Psoas muscle (tissue), 8 donors: Measurements from ENCODE around the gene RFX2. TPM values are rescaled to one million over a fixed set of nuclear protein-coding genes. Genes with fewer than 3 reads are reported as not detected.

ENCODE experiments used
- ATAC-seq, 4 donors: fragments of 200-7000 bp; cut with Tn5 transposase; one replicate each; pipeline ENCODE4 v1.9.1; 2020; ENCODE audit warnings: moderate library complexity in 3 of 4, mild to moderate bottlenecking in 2 of 4
- DNase-seq, 2 donors: peaks; one replicate each; pipeline ENCODE4 v3.0.0-alpha.2; 2020
- H3K27ac ChIP-seq: fragments of 200-600 bp; one replicate; pipeline ENCODE4 v1.8.0; 2022
- H3K27me3 ChIP-seq, 3 donors: fragments of 200-600 bp in 1 of 3; one replicate each; pipeline versions ENCODE4 v1.6.1 to v1.8.0; 2013 to 2022; ENCODE audit warnings: low read length in 2 of 3, mild to moderate bottlenecking in 2 of 3, moderate library complexity in 1 of 3; ENCODE audit not compliant: insufficient read depth in 3 of 3
- H3K36me3 ChIP-seq, 2 donors: fragments of 200-600 bp in 1 of 2; one replicate each; pipeline versions ENCODE4 v1.6.1 to v1.8.0; 2013 to 2022; ENCODE audit warnings: low read depth in 1 of 2, mild to moderate bottlenecking in 1 of 2, moderate library complexity in 1 of 2; ENCODE audit not compliant: insufficient read depth in 1 of 2
- H3K4me1 ChIP-seq: fragments of 200-600 bp; one replicate; pipeline ENCODE4 v1.8.0; 2022
- H3K4me3 ChIP-seq: fragments of 200-600 bp; one replicate; pipeline ENCODE4 v1.8.0; 2022; ENCODE audit warnings: mild to moderate bottlenecking
- H3K9me3 ChIP-seq: fragments of 200-600 bp; one replicate; pipeline ENCODE4 v1.8.0; 2022
- CTCF ChIP-seq: fragments of 200-600 bp; IDR thresholded peaks from one replicate; pipeline ENCODE4 v1.8.0; 2022; ENCODE audit warnings: antibody characterized with exemption
- WGBS, 3 donors: extraction: QIAGEN DNeasy Blood & Tissue Kit; methylation state at CpG; one replicate each; pipeline versions ENCODE4 v1.1.6 to v1.1.7; 2013; 5-methylcytosine and 5-hydroxymethylcytosine counted together
- intact Hi-C, 2 donors: fragments of 100-400 bp; cut with DNase I; formaldehyde crosslinking; loops; one replicate each; pipeline versions ENCODE4 v1.11.0 to v1.14.2; 2022
- polyA plus RNA-seq, 3 donors: library from polyadenylated mRNA; stranded (reverse); fragments of 200-250 nt; gene quantifications; one replicate each; pipeline ENCODE4 v1.2.3, GENCODE V29; 2013
- total RNA-seq, 4 donors: library from RNA; stranded (reverse); fragmentation: NEBNext Ultra II Directional in 2 of 4; extraction: Animal tissue kit (Norgen Biotek cat#: 25700) in 2 of 4; gene quantifications; one replicate each; pipeline versions ENCODE4 v1.2.1 to v1.2.4, GENCODE V29; 2021 to 2023
- donor health status: healthy with polysubstance abuse.
- donor health status: DM: no; HTN: no; CAD: no; lungs with moderate emphysema.
- donor health status: Bipolar disorder and iron deficiency.
- donor health status: healthy.
- donor health status: DM: yes; HTN: yes; CAD: no.
- donor health status: DM: no; HTN: no; CAD: no.
- donor health status: DM: no; HTN: no; CAD: no.
- donor health status: DM: yes; HTN: yes; CAD: no.

RFX2 gene
- total and polyA plus RNA-seq, 7 donors, result 0.58 to 2.1 (median 1.0) TPM

GRCh38 chr19:5985098-5985783 lies 125.1 kb downstream of the RFX2 start:
- intact Hi-C loops, result loop anchor here in 1 of 2 donors (5.0 kb wide), 1 partner anchor 37 kb away; no protein-coding TSS in a partner anchor
- Histone ChIP-seq H3K27me3 (peaks cover 0 to 2% (median 0%) of the 10 kb centered on the region in 3 donors), H3K4me3 (no peak overlapping the region), H3K36me3 (no peaks in the 10 kb centered on the region), H3K27ac (no peak overlapping the region), H3K4me1 (no peaks in the 10 kb centered on the region), H3K9me3 (no peaks in the 10 kb centered on the region)
- DNase-seq, result no peak
- 80 to 82% (median 81%) methylated on average over 12 of the region's 12 CpGs for WGBS, 3 donors
- no peak for TF ChIP-seq CTCF
- ATAC-seq, result no peak

- Histone ChIP-seq H3K9me3 (no peaks in the 10 kb centered on the region), H3K27me3 (peaks cover 0 to 2% (median 0%) of the 10 kb centered on the region in 3 donors), H3K27ac (no peak overlapping the region), H3K36me3 (no peaks in the 10 kb centered on the region), H3K4me3 (no peak overlapping the region), H3K4me1 (no peaks in the 10 kb centered on the region)
- no peak for ATAC-seq
- TF ChIP-seq CTCF, result no peak
- intact Hi-C loops, result no loop called here
- no peak for DNase-seq
- 46 to 57% (median 49%) methylated on average over 4 of the region's 4 CpGs for WGBS, 3 donors
Observed at GRCh38 chr19:5984600-5984999, 125.7 kb downstream of the RFX2 start.

GRCh38 chr19:5983367-5983955 lies 126.8 kb downstream of the RFX2 start:
- 65 to 76% (median 68%) methylated on average over 14 of the region's 14 CpGs for WGBS, 3 donors

GRCh38 chr19:5978606-5979552 lies 131.4 kb downstream of the RFX2 start:
- ATAC-seq, result no peak
- 38 to 49% (median 40%) methylated on average over 32 to 33 of the region's 33 CpGs for WGBS, 3 donors

More at GRCh38 chr19:5983367-5983955, 126.8 kb downstream of the RFX2 start:
- no peak overlapping the region for H3K4me3 ChIP-seq
- DNase-seq (no peak), ATAC-seq (no peak)
- H3K27me3 ChIP-seq, result peaks cover 0 to 2% (median 0%) of the 10 kb centered on the region in 3 donors
- H3K36me3 ChIP-seq, result no peaks in the 10 kb centered on the region
- no peak overlapping the region for H3K27ac ChIP-seq
- intact Hi-C loops, result no loop called here
- H3K4me1 ChIP-seq, result peaks cover 8% of the 10 kb centered on the region
- TF ChIP-seq CTCF, result no peak
- H3K9me3 ChIP-seq, result no peaks in the 10 kb centered on the region

More at GRCh38 chr19:5978606-5979552, 131.4 kb downstream of the RFX2 start:
- H3K9me3 ChIP-seq, result no peaks in the 10 kb centered on the region
- peaks cover 29% of the 10 kb centered on the region for H3K4me1 ChIP-seq
- TF ChIP-seq CTCF, result no peak
- no peaks in the 10 kb centered on the region for H3K27me3 ChIP-seq
- DNase-seq, result peak in 1 of 2 donors; percentile 50
- peak overlapping the region; percentile 96 for H3K4me3 ChIP-seq
- peak overlapping the region; percentile 92 for H3K27ac ChIP-seq
- intact Hi-C loops, result loop anchor here in 1 of 2 donors (10.0 kb wide), 1 partner anchor 296 kb away; the partner anchor contains the start of gene MLLT1
- H3K36me3 ChIP-seq, result peaks cover 0 to 6% of the 10 kb centered on the region in 2 donors
